PFSK-1 (cell line): ENCODE data around the gene MT1F.

ENCODE experiments used
- POLR2AphosphoS5 ChIP-seq: IDR thresholded peaks from 2 replicates; pipeline ENCODE4 v1.6.1; 2012; ENCODE audit warnings: low read depth, mild to moderate bottlenecking, control low read depth, low read length, moderate library complexity
- REST ChIP-seq, 2 experiments: IDR thresholded peaks; 2 replicates each; pipeline versions ENCODE4 v1.6.1 to v1.8.0; 2011 to 2012; ENCODE audit warnings: low read depth in 2 of 2, low read length in 2 of 2, control low read depth in 1 of 2, inconsistent platforms in 1 of 2, mild to moderate bottlenecking in 1 of 2, moderate library complexity in 1 of 2; ENCODE audit not compliant: insufficient read depth in 1 of 2
- TAF1 ChIP-seq: IDR thresholded peaks from 2 replicates; pipeline ENCODE4 v1.6.1; 2012; ENCODE audit warnings: low read length, control low read depth, borderline replicate concordance; ENCODE audit not compliant: insufficient read depth

GRCh38 chr16:56702836-56703235 lies 45.1 kb downstream of the MT1F start:
- no peak for TF ChIP-seq POLR2AphosphoS5
- TF ChIP-seq REST (IDR thresholded peaks at IDR 0.05; ENCODE audit: insufficient read depth in 1 of 2, low read depth in 2 of 2, low read length in 2 of 2) = no peak
- no peak for TF ChIP-seq TAF1
